Uterus (tissue), 2 donors: Measurements from ENCODE around the gene TMEM89.

Source experiments
- POLR2A ChIP-seq, 2 donors: fragments of 450-650 bp; IDR thresholded peaks; one replicate each; pipeline ENCODE4 v1.6.1; 2016; ENCODE audit warnings: antibody characterized with exemption in 2 of 2, mild to moderate bottlenecking in 1 of 2, moderate library complexity in 1 of 2
- TF ChIP-seq, protein P1 (sequence below), 4 experiments: fragments of 200-600 bp in 2 of 4; fragments of 450-650 bp in 2 of 4; sonication (generic) in 2 of 4; IDR thresholded peaks; one replicate each; pipeline ENCODE4 v1.5.1; 2016 to 2019; ENCODE audit warnings: antibody characterized with exemption in 4 of 4, mild to moderate bottlenecking in 2 of 4, moderate library complexity in 1 of 4

DNA sequence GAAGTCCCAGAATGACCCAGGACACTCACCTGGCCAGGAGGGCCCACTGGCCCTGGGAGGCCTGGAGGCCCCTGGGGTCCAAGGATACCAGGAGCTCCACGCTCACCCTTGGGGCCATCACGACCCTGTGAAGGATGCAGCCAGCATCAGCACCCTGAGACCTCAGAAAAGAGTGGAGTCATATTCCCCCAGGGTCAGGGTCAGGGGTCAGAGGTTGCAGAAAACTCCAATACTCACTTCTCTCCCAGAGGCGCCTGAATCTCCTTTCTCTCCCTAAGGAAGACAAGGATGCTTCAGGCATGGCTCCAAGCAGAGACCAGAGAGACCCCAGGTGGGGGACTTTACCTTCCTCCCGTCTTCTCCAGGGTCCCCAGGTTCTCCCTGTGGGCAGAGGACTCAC lies 44.9 kb downstream of the TMEM89 start:
- TF ChIP-seq, protein P1, sequence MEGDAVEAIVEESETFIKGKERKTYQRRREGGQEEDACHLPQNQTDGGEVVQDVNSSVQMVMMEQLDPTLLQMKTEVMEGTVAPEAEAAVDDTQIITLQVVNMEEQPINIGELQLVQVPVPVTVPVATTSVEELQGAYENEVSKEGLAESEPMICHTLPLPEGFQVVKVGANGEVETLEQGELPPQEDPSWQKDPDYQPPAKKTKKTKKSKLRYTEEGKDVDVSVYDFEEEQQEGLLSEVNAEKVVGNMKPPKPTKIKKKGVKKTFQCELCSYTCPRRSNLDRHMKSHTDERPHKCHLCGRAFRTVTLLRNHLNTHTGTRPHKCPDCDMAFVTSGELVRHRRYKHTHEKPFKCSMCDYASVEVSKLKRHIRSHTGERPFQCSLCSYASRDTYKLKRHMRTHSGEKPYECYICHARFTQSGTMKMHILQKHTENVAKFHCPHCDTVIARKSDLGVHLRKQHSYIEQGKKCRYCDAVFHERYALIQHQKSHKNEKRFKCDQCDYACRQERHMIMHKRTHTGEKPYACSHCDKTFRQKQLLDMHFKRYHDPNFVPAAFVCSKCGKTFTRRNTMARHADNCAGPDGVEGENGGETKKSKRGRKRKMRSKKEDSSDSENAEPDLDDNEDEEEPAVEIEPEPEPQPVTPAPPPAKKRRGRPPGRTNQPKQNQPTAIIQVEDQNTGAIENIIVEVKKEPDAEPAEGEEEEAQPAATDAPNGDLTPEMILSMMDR (IDR thresholded peaks at IDR 0.05): no peak
- no peak for TF ChIP-seq POLR2A (IDR thresholded peaks at IDR 0.05)
